Right atrium auricular region (tissue), 2 donors: Measurements from ENCODE around the gene PCID2. TPM values are rescaled to one million over a fixed set of nuclear protein-coding genes. Genes with fewer than 3 reads are reported as not detected.

Experiments
- DNase-seq: peaks from one replicate; pipeline ENCODE4 v3.0.0-alpha.2; 2019; ENCODE audit warnings: low spot score
- H3K27ac ChIP-seq, 2 donors: fragments of 200-600 bp; sonication (generic); 1 replicate in 1 of 2; 2 replicates in 1 of 2; pipeline ENCODE4 v1.5.1; 2016 to 2019
- H3K27me3 ChIP-seq, 2 donors: fragments of 200-600 bp; sonication (generic); one replicate each; pipeline versions ENCODE4 v1.5.1 to v1.6.0; 2017 to 2019
- H3K36me3 ChIP-seq: fragments of 200-600 bp; sonication (generic); one replicate; pipeline ENCODE4 v1.5.1; 2016
- H3K4me1 ChIP-seq, 2 donors: fragments of 200-600 bp; sonication (generic); one replicate each; pipeline versions ENCODE4 v1.5.1 to v1.6.0; 2017 to 2019
- H3K4me3 ChIP-seq, 2 donors: fragments of 200-600 bp; sonication (generic); 1 replicate in 1 of 2; 2 replicates in 1 of 2; pipeline ENCODE4 v1.5.1; 2017 to 2019; ENCODE audit warnings: mild to moderate bottlenecking in 1 of 2, moderate library complexity in 1 of 2
- H3K9me3 ChIP-seq, 2 donors: fragments of 200-600 bp; sonication (generic); one replicate each; pipeline ENCODE4 v1.5.1; 2019
- total RNA-seq, 2 donors: library from RNA; depleted of rRNA; stranded (reverse); fragments of >200 nt; gene quantifications; one replicate each; pipeline ENCODE4 v1.1.0, GENCODE V29; 2016
- TF ChIP-seq, protein P1 (sequence below), 2 donors: fragments of 200-600 bp; sonication (generic); IDR thresholded peaks; one replicate each; pipeline ENCODE4 v1.5.1; 2019; ENCODE audit warnings: antibody characterized with exemption in 2 of 2

PCID2 gene
- total RNA-seq, 2 donors from 2014 or later, result 34.8 to 44.4 TPM

DNA sequence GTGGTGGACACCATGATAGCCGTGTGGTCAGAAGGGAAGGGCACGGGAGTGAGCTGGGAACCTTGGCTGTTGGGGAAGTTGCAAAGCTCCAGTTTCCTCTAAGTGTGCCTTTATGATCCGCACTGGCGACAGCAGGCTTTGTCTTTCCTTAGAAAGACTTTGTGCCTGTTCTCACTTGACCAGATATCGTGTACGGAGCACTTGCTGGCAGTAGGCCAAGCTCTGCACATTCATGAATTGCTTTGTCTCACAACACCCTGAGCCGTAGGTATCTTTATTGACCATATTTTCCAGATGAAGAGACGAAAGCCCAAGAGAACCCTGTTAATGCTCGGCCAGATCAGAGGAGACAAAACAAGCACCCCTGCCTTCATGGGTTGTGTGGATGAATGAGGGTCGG, 16.0 kb upstream of the PCID2 start:
- DNase-seq, result no peak
- Histone ChIP-seq H3K27me3 (no peaks in the 10 kb centered on the region), H3K9me3 (no peaks in the 10 kb centered on the region), H3K4me1 (peaks cover 0 to 14% of the 10 kb centered on the region in 2 donors), H3K27ac (peak overlapping the region; percentile 9 to 25), H3K36me3 (peaks cover 55% of the 10 kb centered on the region), H3K4me3 (no peak overlapping the region)
- TF ChIP-seq, protein P1, sequence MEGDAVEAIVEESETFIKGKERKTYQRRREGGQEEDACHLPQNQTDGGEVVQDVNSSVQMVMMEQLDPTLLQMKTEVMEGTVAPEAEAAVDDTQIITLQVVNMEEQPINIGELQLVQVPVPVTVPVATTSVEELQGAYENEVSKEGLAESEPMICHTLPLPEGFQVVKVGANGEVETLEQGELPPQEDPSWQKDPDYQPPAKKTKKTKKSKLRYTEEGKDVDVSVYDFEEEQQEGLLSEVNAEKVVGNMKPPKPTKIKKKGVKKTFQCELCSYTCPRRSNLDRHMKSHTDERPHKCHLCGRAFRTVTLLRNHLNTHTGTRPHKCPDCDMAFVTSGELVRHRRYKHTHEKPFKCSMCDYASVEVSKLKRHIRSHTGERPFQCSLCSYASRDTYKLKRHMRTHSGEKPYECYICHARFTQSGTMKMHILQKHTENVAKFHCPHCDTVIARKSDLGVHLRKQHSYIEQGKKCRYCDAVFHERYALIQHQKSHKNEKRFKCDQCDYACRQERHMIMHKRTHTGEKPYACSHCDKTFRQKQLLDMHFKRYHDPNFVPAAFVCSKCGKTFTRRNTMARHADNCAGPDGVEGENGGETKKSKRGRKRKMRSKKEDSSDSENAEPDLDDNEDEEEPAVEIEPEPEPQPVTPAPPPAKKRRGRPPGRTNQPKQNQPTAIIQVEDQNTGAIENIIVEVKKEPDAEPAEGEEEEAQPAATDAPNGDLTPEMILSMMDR (IDR thresholded peaks at IDR 0.05), result no peak

DNA sequence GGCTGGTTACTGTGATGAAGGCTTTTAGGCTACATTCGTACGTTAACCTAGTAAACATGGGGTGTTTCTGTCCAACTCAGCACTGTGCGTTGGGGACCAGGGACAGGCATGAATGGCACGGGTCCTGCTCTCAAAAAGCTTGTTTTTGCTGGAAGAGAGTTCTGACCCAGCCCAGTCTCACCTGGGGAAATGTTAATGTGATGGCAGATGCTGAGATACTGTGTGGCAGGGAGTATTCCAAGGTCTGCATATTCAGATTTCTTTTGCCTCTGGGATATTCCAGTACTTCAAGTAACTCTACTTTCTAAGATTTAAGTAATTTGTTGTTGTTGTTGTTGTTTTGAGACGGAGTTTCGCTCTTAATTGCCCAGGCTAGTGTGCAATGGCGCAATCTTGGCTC, 14.6 kb upstream of the PCID2 start:
- peaks cover 44% of the 10 kb centered on the region for H3K36me3 ChIP-seq
- H3K27me3 ChIP-seq, result no peaks in the 10 kb centered on the region
- TF ChIP-seq, protein P1 (IDR thresholded peaks at IDR 0.05), result no peak
- H3K4me1 ChIP-seq, result peaks cover 0 to 26% of the 10 kb centered on the region in 2 donors
- H3K9me3 ChIP-seq, result no peaks in the 10 kb centered on the region
- no peak overlapping the region for H3K4me3 ChIP-seq
- DNase-seq, result no peak
- no peak overlapping the region for H3K27ac ChIP-seq

DNA sequence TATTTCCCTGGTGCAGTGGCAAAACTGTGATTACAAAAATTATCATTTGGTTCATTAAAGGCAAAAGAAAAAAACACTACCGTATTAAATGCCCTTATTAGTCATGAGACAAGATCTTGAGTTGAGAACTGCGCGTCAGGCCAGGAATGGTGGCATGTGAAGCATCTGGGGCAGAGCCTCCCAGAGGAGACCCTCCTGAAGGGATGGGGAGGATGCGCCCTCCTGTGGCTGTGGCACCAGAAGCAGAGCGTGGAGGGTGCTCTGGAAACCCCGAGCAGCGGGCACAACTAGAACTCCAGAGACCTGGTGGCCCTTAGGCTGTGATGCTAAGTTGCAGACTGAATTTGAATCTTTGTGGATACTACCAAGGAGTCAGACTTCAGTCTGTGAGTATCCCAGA, 12.4 kb upstream of the PCID2 start:
- Histone ChIP-seq H3K27ac (peak overlapping the region; percentile 84 to 86), H3K27me3 (no peaks in the 10 kb centered on the region), H3K4me1 (peaks cover 0 to 41% of the 10 kb centered on the region in 2 donors), H3K4me3 (no peak overlapping the region), H3K36me3 (peaks cover 33% of the 10 kb centered on the region), H3K9me3 (no peaks in the 10 kb centered on the region)
- no peak for DNase-seq
- TF ChIP-seq, protein P1 (IDR thresholded peaks at IDR 0.05), result peak in 1 of 2 donors; percentile 68

DNA sequence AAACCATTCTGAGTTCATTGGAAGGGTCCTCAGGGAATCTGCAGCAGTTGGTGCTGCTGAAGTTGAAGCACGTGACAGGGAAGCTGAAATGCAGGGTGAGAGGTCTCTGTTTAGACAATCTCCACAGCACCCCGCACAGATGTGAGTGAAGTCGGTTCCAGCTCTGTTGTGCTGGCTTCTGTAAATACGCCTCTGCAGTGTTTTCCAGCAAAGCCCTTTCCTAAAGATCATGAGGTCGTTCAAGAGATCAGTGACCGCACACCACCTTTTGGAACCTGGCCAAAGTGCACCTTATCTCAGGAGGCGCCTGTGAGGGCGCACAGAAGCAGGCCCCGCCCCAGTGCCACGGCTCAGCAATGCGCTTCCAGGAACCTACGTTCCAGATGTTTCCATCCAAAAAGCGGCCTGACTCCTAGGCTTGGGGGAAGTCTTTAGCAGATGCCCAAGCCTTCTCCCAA, 11.7 kb upstream of the PCID2 start:
- TF ChIP-seq, protein P1 (IDR thresholded peaks at IDR 0.05), result no peak
- no peak for DNase-seq
- Histone ChIP-seq H3K4me1 (peaks cover 0 to 49% of the 10 kb centered on the region in 2 donors), H3K36me3 (peaks cover 28% of the 10 kb centered on the region), H3K4me3 (no peak overlapping the region), H3K27ac (peak overlapping the region; percentile 84 to 86), H3K27me3 (no peaks in the 10 kb centered on the region), H3K9me3 (no peaks in the 10 kb centered on the region)

- Histone ChIP-seq H3K4me1 (peaks cover 0 to 56% of the 10 kb centered on the region in 2 donors), H3K27me3 (no peaks in the 10 kb centered on the region), H3K36me3 (peaks cover 28% of the 10 kb centered on the region), H3K4me3 (no peak overlapping the region), H3K27ac (peak overlapping the region; percentile 84 to 86), H3K9me3 (no peaks in the 10 kb centered on the region)
- TF ChIP-seq, protein P1 (IDR thresholded peaks at IDR 0.05), result no peak
- DNase-seq, result no peak
These were observed 10.9 kb upstream of the PCID2 start for GRCh38 chr13:113219256-113219940.
